TTC549 (cell line): Measurements from ENCODE around the gene HP.
"Not testable (repeated sequence)": the region's sequence is repeated elsewhere in the genome, so short reads cannot be mapped to it uniquely, and the experiment has no call there.

Experiments
- FAIRE-seq: peaks from 2 replicates; lab custom pipeline; 2012; peaks lifted over from hg19 to GRCh38; lab: Jason Lieb, UNC

The HP gene

DNA sequence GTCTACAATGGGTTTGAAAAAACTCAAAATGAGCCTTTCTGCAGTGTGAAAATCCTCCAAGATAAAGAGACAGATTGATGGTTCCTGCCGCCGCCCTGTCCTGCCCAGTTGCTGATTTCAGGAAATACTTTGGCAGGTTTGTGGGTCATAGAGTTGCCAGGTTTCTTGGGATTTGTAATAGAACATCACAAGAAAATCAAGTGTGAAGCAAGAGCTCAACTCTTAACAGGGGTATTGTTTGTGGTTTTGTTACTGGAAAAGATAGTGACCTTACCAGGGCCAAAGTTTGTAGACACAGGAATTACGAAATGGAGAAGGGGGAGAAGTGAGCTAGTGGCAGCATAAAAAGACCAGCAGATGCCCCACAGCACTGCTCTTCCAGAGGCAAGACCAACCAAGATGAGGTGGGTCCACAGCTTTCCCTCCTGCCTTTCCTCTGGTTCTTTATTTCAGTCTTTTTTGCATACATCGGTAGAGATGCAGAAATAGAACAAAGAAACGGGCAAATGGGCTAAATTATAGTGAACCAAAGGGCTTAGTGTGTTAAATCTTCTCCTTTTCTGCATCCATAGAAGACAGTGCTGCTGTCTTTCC lies at the start of gene HP:
Gene HP, plus strand, starts transcription at position 252 of the 594 bp plus-strand sequence. Its CDS starts 148 bp downstream, at position 400.
- not testable (repeated sequence) for FAIRE-seq

DNA sequence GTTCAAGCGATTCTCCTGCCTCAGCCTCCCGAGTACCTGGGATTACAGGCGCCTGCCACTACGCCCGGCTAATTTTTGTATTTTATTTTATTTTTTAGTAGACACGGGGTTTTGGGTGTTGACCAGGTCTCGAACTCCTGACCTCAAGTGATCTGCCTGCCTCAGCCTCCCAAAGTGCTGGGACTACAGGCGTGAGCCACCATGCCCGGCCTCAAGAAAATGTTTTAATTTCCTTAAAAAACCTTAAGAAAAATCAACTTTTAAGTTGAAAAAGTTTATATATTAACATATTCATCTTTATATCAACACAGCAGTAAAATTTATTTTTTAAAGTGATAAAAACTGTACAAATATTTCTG lies 46.3 kb upstream of the HP start:
- FAIRE-seq, result not testable (repeated sequence)

- peak; percentile 90 for FAIRE-seq
Measured at GRCh38 chr16:72008424-72009216, 45.7 kb upstream of the HP start, which contains the start of gene DHODH. Gene DHODH, plus strand, starts transcription at chr16:72008744. Its CDS starts 21 bp downstream, at chr16:72008765.

DNA sequence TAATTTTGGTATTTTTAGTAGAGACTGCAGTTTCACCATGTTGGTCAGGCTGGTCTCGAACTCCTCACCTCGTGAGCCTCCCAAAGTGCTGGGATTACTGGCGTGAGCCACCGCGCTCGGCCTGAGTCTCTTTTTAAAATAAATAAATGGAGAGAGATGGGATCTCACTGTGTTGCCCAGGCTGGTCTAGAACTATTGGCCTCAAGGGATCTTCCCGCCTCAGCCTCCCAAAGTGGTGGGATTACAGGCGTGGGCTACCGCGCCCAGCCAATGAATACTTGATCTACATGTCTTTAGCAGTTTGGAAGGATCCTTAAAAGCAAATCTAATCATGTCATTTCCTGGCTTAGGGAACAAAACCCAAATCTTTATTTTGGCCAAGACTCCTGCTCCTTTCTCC lies 44.5 kb upstream of the HP start:
- no peak for FAIRE-seq

- no peak for FAIRE-seq
Measured at GRCh38 chr16:72012607-72013006, 41.7 kb upstream of the HP start.

- FAIRE-seq, result no peak
Measured at GRCh38 chr16:72013389-72013788, 40.9 kb upstream of the HP start.

DNA sequence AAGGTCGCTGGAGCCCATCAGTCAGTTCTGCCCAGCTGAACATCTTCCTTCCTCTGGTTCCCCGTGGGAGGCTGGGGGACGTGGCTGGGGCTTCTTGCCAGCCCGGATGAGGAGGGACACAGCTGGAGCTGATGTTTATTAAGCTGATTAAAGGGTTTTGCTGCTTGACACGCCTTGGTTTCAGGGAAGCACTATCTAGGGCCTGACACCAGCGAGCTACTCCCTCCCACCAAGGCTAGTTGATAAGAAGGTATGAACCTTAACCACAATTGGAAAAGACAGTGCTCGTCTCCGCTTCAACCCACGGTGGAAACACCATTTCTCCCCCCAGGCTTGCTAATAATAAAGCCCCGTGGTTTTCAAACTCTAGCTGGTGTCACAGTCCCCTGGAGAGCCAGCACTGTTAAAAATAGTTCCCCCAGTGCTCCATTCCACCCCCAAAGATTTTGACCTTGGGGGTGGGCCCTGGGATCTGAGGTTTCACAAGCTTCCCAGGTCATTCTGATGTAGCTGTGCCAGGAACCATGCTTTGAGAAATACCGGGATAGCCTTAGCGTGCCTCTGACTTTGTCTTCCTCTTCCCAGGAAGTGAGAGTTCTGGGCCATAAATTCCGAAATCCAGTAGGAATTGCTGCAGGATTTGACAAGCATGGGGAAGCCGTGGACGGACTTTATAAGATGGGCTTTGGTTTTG lies 40.3 kb upstream of the HP start:
- no peak for FAIRE-seq

DNA sequence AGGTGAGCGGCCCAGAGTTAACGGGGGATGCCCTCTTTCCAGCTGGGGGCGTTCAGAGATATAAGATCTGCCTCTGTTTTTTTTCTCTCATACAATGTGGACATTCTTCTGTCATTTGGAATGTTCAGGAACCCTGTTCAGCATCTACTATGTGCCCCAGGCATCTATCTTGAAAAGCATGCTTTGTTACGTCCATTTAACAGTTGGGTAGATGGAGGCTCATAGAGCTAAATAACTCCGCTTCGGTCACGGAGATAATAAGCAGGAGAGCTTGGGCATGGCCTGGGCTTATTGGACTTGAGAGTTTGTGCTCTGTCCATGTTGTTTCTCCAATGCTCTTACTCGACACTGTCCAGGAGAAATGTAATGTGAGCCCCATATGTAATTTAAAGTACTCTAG lies 39.6 kb upstream of the HP start:
- FAIRE-seq, result no peak

- no peak for FAIRE-seq
Measured at GRCh38 chr16:72015124-72015523, 39.2 kb upstream of the HP start.

GRCh38 chr16:72018470-72018869 lies 35.8 kb upstream of the HP start:
- FAIRE-seq, result no peak

GRCh38 chr16:72021043-72021442 lies 33.3 kb upstream of the HP start:
- FAIRE-seq, result no peak

GRCh38 chr16:72022127-72022526 lies 32.2 kb upstream of the HP start:
- FAIRE-seq, result no peak

GRCh38 chr16:72023962-72024361 lies 30.3 kb upstream of the HP start:
- FAIRE-seq, result no peak

DNA sequence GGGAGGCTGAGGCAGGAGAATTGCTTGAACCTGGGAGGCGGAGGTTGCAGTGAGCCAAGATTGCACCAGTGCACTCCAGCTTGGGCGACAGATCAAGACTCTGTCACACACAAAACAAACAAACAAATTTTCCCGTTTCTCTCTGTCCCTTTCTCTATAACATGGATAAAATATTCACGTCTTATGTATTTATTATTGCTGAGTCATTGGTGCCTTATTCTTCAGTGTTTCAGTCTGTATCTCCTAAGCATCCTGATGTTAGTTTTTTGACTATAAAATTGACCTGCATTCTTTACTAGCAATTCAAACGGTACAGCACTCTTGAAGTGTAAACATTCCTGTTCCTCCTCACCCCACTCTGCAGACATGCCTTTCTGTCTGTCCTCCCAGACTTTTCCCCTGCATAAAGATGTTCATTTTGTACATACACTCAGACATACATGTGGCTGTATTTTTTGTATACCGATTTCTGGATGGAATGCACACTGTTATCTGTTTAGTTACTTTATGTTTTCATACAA lies 29.4 kb upstream of the HP start:
- no peak for FAIRE-seq

DNA sequence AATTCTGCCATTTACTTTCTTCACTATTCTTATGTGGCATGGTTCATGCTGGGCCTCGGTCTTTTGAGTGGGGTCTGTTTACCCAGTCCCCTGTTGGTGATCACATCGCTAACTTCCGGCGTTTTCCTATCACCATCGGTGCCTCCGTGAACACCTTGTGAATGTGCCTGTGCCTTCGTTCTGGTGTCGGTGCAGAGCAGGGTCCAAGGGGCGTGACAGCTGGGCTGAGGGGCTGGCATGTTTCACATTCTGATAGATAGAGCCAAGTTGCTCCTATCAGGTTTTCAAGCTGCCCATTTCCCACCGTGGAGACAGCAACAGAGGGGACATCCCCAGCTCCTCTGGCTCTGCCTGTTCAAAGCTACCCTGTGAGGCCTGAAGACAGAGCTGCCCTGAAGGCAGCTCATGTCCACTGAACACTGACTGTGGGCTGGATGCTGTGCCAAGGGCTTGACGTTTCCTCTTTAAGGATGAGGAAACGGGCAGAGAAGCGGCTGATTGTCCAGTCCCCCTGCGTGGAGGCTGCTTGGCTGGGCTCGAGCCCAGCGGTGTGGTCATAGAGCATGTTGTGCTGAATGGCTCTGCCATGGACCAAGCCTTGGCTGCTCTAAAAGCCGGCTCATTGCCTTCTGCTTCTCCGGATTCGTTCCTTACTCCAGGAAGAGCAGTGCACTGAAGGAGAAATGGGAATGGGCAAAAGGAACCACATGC lies 28.7 kb upstream of the HP start:
- FAIRE-seq, result no peak

GRCh38 chr16:72027669-72028378 lies 26.5 kb upstream of the HP start:
- FAIRE-seq, result no peak

GRCh38 chr16:72029567-72030271 lies 24.6 kb upstream of the HP start:
- no peak for FAIRE-seq

GRCh38 chr16:72033437-72033836 lies 20.9 kb upstream of the HP start:
- FAIRE-seq, result no peak

GRCh38 chr16:72036098-72036497 lies 18.2 kb upstream of the HP start:
- FAIRE-seq, result no peak

DNA sequence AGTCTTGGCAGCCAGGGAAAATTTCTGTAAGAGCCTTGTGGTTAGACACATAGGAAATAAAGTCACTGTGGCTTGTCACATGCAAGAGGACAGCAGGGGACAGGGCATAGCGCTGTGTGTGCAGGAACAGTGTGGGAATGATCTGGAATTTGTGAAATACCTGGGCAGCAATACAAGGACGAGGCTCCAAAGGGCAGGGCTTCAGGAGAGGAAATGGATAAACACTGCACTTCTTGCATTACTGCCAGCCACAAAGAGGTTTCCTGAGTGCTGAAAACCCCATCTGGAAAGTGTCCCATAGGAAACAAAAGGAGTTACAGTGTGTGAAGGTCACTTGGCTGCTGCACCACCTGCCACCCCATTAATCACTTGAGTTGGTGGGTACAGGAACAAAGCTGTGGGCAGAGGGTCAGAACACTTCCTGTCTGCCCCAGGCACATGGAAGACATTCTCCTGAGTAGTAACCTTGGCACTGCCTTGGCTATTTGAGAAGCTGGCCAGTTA lies 12.1 kb upstream of the HP start:
- no peak for FAIRE-seq

GRCh38 chr16:72043058-72043457 lies 11.2 kb upstream of the HP start:
- FAIRE-seq, result no peak
